Astrocyte (in vitro differentiated cells and primary cell): ENCODE measurements around the gene SMIM20.

Source experiments
- EZH2 ChIP-seq: IDR thresholded peaks from 2 replicates; pipeline ENCODE4 v1.6.1; 2012; ENCODE audit warnings: mild to moderate bottlenecking, low read length, inconsistent platforms; ENCODE audit not compliant: insufficient read depth
- TF ChIP-seq, protein P1 (sequence below): IDR thresholded peaks from 2 replicates; pipeline ENCODE4 v1.5.1; 2011; ENCODE audit warnings: low read depth, mild to moderate bottlenecking, inconsistent platforms, low read length, moderate library complexity; ENCODE audit not compliant: insufficient read depth

GRCh38 chr4:25972366-25972765 is 58.3 kb downstream of the SMIM20 start:
- TF ChIP-seq, protein P1, sequence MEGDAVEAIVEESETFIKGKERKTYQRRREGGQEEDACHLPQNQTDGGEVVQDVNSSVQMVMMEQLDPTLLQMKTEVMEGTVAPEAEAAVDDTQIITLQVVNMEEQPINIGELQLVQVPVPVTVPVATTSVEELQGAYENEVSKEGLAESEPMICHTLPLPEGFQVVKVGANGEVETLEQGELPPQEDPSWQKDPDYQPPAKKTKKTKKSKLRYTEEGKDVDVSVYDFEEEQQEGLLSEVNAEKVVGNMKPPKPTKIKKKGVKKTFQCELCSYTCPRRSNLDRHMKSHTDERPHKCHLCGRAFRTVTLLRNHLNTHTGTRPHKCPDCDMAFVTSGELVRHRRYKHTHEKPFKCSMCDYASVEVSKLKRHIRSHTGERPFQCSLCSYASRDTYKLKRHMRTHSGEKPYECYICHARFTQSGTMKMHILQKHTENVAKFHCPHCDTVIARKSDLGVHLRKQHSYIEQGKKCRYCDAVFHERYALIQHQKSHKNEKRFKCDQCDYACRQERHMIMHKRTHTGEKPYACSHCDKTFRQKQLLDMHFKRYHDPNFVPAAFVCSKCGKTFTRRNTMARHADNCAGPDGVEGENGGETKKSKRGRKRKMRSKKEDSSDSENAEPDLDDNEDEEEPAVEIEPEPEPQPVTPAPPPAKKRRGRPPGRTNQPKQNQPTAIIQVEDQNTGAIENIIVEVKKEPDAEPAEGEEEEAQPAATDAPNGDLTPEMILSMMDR = no peak
- no peak for TF ChIP-seq EZH2
